Chondrocyte (in vitro differentiated cells): ENCODE data around the gene C10orf71. TPM values are rescaled to one million over a fixed set of nuclear protein-coding genes. Genes with fewer than 3 reads are reported as not detected.

Source experiments
- DNase-seq: peaks from one replicate; pipeline ENCODE4 v3.0.0; 2021; ENCODE audit warnings: mixed read lengths, low spot score
- H3K27ac Mint-ChIP-seq: one replicate; pipeline ENCODE4 v1.8.0; 2021; ENCODE audit warnings: mild to moderate bottlenecking, moderate library complexity, mixed read lengths; ENCODE audit not compliant: unreplicated experiment
- H3K27me3 Mint-ChIP-seq: 2 replicates; pipeline ENCODE4 v1.8.0; 2021; ENCODE audit warnings: low read depth, mixed read lengths
- H3K36me3 Mint-ChIP-seq: 2 replicates; pipeline ENCODE4 v1.8.0; 2021; ENCODE audit warnings: low read depth, mixed read lengths
- H3K4me1 Mint-ChIP-seq: 2 replicates; pipeline ENCODE4 v1.8.0; 2021; ENCODE audit warnings: low read depth, mild to moderate bottlenecking, mixed read lengths
- H3K4me3 Mint-ChIP-seq: one replicate; pipeline ENCODE4 v1.8.0; 2021; ENCODE audit warnings: mild to moderate bottlenecking, moderate library complexity, mixed read lengths; ENCODE audit not compliant: unreplicated experiment
- H3K9me3 Mint-ChIP-seq: 2 replicates; pipeline ENCODE4 v1.8.0; 2021; ENCODE audit warnings: low read depth, mixed read lengths
- CTCF ChIP-seq: fragments of 200-600 bp; sonication (generic); IDR thresholded peaks from 2 replicates; pipeline ENCODE4 v1.5.0; 2021; ENCODE audit warnings: antibody characterized with exemption, mild to moderate bottlenecking, moderate library complexity
- total RNA-seq: library from RNA; stranded (reverse); gene quantifications from 3 replicates; pipeline ENCODE4 v1.2.1, GENCODE V29; 2021

Gene C10orf71
- total RNA-seq, 1 donor from 2014 or later: not detected

- Mint-ChIP-seq H3K4me1 (no peaks in the 10 kb centered on the region), H3K36me3 (no peaks in the 10 kb centered on the region), H3K9me3 (no peaks in the 10 kb centered on the region), H3K27ac (no peak overlapping the region), H3K27me3 (peaks cover 12% of the 10 kb centered on the region), H3K4me3 (no peak overlapping the region)
- no peak for DNase-seq
- TF ChIP-seq CTCF: no peak
Measured at GRCh38 chr10:49319206-49319605, 20.2 kb downstream of the C10orf71 start.

GRCh38 chr10:49320191-49320590 lies 21.2 kb downstream of the C10orf71 start:
- Mint-ChIP-seq H3K4me1 (no peaks in the 10 kb centered on the region), H3K27ac (no peak overlapping the region), H3K9me3 (no peaks in the 10 kb centered on the region), H3K36me3 (no peaks in the 10 kb centered on the region), H3K27me3 (peaks cover 15% of the 10 kb centered on the region), H3K4me3 (no peak overlapping the region)
- no peak for TF ChIP-seq CTCF
- DNase-seq: no peak

- H3K9me3 Mint-ChIP-seq: no peaks in the 10 kb centered on the region
- peaks cover 15% of the 10 kb centered on the region for H3K27me3 Mint-ChIP-seq
Measured at GRCh38 chr10:49321021-49321420, 22.1 kb downstream of the C10orf71 start.

GRCh38 chr10:49322371-49323170 lies 23.6 kb downstream of the C10orf71 start:
- Mint-ChIP-seq H3K4me3 (no peak overlapping the region), H3K9me3 (no peaks in the 10 kb centered on the region), H3K36me3 (no peaks in the 10 kb centered on the region), H3K27ac (no peak overlapping the region), H3K4me1 (no peaks in the 10 kb centered on the region), H3K27me3 (peaks cover 15% of the 10 kb centered on the region)
- no peak for TF ChIP-seq CTCF
- no peak for DNase-seq

More at GRCh38 chr10:49321021-49321420, 22.1 kb downstream of the C10orf71 start:
- H3K36me3 Mint-ChIP-seq: no peaks in the 10 kb centered on the region
- H3K4me3 Mint-ChIP-seq: no peak overlapping the region
- no peak for TF ChIP-seq CTCF
- H3K27ac Mint-ChIP-seq: no peak overlapping the region
- DNase-seq: no peak
- H3K4me1 Mint-ChIP-seq: no peaks in the 10 kb centered on the region

- Mint-ChIP-seq H3K27me3 (peaks cover 15% of the 10 kb centered on the region), H3K9me3 (no peaks in the 10 kb centered on the region), H3K4me3 (no peak overlapping the region), H3K4me1 (no peaks in the 10 kb centered on the region), H3K27ac (no peak overlapping the region), H3K36me3 (no peaks in the 10 kb centered on the region)
- TF ChIP-seq CTCF: no peak
- no peak for DNase-seq
Measured at GRCh38 chr10:49323171-49323895, 24.4 kb downstream of the C10orf71 start.
